ENCODE results near the gene PFDN4. TPM values are rescaled to one million over a fixed set of nuclear protein-coding genes. Genes with fewer than 3 reads are reported as not detected.

Gene PFDN4, protein sequence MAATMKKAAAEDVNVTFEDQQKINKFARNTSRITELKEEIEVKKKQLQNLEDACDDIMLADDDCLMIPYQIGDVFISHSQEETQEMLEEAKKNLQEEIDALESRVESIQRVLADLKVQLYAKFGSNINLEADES
- total RNA-seq, result 64.0 and 116 TPM in 2 replicates

DNA sequence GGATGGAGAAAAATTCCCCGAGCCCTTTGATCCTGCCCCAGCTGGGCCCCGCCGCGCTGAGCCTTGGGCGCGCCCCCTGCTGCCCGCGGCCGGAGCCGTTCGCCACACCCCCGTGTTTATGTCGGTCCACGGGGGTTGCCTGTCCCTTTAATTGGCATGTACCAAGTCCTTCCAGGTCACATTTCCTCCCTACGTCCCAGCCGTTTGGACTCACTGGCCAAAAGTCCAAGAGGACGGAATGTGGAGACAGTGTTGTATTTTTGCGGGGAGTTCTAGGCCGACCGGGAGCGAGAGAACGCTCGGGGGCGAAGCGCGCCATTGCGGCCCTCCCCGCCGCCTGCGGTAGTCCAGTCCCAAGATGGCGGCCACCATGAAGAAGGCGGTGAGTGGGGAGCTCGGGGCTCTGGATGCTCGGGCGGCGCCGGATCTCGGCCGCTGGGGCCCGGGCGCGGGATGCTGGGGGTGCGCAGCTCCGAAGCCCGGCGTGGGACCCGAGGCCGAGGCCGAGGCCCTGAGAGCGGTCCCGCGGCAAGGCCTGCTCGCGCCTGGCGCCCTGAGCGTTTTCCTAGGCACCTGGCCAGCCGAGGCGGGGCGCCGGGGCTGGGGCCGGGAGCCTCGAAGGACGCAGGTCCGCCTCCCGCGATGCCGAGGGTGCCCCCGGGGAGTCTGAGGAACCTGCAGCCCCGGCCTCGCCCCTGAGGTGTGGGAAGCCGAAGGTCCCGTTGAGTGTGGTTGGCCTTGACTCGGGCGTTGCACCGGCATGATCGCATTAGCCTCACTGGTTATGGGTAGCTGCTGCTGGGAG is at the start of gene PFDN4:
TSS of gene PFDN4 (plus strand) at position 345 of the 805 bp plus-strand sequence. CDS start at position 359, 14 bp downstream.
- no peak for DNase-seq (ENCODE audit: low read depth)
- TF ChIP-seq, protein P1, sequence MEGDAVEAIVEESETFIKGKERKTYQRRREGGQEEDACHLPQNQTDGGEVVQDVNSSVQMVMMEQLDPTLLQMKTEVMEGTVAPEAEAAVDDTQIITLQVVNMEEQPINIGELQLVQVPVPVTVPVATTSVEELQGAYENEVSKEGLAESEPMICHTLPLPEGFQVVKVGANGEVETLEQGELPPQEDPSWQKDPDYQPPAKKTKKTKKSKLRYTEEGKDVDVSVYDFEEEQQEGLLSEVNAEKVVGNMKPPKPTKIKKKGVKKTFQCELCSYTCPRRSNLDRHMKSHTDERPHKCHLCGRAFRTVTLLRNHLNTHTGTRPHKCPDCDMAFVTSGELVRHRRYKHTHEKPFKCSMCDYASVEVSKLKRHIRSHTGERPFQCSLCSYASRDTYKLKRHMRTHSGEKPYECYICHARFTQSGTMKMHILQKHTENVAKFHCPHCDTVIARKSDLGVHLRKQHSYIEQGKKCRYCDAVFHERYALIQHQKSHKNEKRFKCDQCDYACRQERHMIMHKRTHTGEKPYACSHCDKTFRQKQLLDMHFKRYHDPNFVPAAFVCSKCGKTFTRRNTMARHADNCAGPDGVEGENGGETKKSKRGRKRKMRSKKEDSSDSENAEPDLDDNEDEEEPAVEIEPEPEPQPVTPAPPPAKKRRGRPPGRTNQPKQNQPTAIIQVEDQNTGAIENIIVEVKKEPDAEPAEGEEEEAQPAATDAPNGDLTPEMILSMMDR (conservative IDR thresholded peaks at IDR 0.05; ENCODE audit: low read depth, low read length), result peak; percentile 77
- H3K4me3 ChIP-seq (ENCODE audit: low read depth, low read length), result peak within 1 kb of the TSS; percentile 97

DNA sequence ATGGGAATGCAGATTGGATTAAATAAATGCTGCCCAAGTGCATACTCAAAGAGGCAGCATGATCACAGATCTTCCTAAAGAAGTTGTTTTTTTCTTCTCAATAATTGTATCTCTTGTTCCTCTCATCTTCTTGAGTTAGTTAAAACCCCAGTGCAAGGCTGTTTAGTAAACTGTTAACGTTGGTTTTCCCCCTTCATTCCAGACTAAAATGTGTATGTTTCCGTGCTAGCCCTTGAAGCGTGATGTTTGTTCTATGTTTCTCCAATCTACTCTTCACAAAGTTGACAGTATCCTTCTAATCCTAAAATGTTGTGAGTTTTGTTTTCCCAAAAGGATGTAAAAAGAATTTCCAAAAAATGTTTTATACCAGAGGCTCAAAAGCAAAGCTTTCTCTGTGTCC is 49.7 kb upstream of the PFDN4 start:
- H3K4me3 ChIP-seq (ENCODE audit: low read depth, low read length), result no peak overlapping the region
- TF ChIP-seq, protein P1 (conservative IDR thresholded peaks at IDR 0.05; ENCODE audit: low read depth, low read length), result no peak
- DNase-seq (ENCODE audit: low read depth), result no peak

DNA sequence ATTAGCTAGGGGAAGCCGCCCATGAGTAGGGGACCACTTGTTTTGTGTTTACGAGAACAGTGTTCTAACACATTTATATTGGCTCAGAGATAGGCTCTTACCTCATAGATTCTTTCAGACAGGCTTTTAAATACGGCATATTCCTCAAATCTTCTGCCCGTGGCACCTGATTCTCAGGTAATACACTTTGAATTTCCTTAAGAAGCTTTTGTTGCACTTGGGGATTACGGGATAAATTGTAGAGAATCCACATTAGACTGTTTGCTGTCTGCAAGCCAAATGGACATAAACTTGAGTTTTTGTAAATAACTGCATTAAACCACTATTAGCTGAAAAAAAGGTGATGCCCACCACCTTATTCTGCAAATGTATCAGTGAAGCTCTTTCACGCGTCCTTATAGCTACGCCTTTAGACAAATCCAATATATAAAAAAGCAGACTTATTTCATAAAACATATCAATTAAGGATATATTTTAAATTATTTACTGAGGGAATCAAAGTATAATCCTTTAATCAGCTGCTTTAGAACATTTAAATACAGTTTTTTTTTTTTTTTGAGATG is 49.0 kb upstream of the PFDN4 start:
- TF ChIP-seq, protein P1 (conservative IDR thresholded peaks at IDR 0.05; ENCODE audit: low read depth, low read length), result no peak
- no peak overlapping the region for H3K4me3 ChIP-seq (ENCODE audit: low read depth, low read length)
- DNase-seq (ENCODE audit: low read depth), result no peak

DNA sequence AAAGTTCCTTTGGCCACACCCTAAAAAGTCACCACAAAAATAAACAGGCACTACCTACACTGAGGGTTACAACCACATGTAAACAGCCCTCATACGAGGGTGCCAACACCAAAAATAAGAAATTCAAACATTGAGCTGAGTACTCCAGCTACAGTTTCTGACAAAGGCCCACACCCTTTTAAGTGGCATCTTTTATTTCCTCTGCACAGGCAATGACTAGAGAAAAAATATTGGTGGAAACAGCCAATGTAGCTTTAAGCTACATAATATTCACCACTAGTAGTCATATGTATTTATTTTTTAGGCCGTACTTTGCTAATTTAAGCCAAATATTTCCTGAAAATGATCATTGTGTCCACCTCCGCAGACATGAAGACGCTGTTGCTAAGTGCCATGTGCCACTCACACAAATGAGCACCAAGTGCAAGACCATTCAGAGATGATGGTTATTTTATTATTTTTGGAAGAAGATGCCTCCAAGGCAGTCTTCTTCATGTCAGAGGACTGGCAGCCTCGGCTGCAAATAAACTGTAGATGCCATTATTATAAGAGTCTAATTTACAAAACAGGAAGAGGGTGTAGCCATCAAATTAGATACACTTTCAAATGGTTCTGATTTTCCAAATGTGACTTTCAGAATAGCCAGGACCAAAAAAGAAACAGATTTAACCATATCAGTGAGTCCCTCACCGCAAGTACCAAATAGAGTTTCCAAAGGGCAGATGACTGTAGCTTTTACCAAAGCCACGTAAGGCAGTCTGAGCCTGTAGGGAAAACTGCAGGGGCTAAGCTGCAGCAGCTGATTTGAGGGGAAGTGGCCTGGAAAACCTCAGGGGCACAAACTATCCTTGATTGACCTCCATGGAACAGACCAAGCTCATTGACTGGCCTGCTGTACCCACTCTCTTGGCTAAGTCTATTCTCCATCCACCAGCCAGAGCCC is 47.6 kb upstream of the PFDN4 start:
- no peak for DNase-seq (ENCODE audit: low read depth)
- TF ChIP-seq, protein P1 (conservative IDR thresholded peaks at IDR 0.05; ENCODE audit: low read depth, low read length), result no peak
- H3K4me3 ChIP-seq (ENCODE audit: low read depth, low read length), result no peak overlapping the region

DNA sequence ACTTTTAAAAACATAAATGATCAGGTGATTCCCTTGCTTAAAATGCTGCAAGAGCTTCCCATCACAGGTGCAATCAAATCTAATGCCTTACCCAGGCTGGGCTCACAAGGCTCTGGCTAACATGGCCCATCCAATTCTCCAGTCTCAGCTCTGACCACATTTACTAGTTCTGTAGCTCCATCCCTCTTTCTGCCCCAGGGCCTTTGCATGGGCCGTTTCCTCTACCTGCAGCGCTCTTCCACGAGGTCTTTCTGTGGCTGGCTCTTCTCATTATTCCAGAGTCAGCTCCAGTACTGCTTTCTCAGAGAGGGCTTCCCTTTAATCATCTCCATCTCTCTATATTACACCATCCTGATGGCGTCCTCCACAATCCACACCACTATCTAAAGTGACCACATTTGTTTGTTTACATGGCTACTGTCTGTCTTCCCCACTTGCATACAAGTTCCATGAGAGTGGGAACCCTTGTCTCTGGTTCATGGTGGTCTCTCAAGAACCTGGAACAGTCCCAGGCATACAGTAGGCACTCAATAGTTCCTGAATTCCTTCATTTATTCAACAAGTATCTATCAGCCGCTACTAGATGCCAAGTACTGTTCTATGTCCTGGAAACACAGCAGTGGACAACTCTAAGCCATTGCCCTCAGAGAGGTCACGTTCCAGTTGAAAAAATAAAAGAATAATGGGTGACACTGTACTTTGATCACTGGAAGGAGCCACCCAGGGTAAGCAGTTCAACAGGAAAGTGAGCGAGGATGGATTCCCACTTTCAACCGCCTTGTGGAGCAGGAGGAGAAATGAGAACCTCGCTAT is 46.7 kb upstream of the PFDN4 start:
- DNase-seq (ENCODE audit: low read depth), result no peak
- TF ChIP-seq, protein P1 (conservative IDR thresholded peaks at IDR 0.05; ENCODE audit: low read depth, low read length), result no peak
- no peak overlapping the region for H3K4me3 ChIP-seq (ENCODE audit: low read depth, low read length)

DNA sequence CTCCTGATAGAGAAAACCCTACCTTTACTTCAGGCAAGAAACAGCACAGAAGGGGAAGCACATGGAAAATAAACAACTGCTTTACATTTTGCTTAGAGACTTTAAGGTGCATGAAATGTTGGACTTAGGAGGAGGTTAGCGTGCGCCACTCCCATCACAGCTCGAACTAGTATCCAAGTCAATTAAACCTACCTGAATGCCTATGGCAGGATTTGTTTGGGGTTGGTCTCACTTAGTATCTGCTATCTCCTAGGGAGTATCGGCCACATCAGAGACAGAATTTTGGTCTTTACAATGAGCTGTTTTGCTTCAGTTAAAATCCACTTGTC is 46.1 kb upstream of the PFDN4 start:
- DNase-seq (ENCODE audit: low read depth), result no peak
- TF ChIP-seq, protein P1 (conservative IDR thresholded peaks at IDR 0.05; ENCODE audit: low read depth, low read length), result no peak
- no peak overlapping the region for H3K4me3 ChIP-seq (ENCODE audit: low read depth, low read length)
